G401 (cell line): Measurements from ENCODE around the gene PCDHA5. TPM values are rescaled to one million over a fixed set of nuclear protein-coding genes. Genes with fewer than 3 reads are reported as not detected.
A peak's percentile ranks its signal among the peaks of the same experiment; 100 is the strongest.

Source experiments
- DNase-seq: peaks from one replicate; pipeline ENCODE4 v3.0.0-alpha.2; 2015; ENCODE audit warnings: low spot score
- in situ Hi-C: cut with HindIII; loops from 2 replicates; pipeline ENCODE4 v1.10.0; 2016; ENCODE audit warnings: low sequenced_read_pairs, mixed read lengths
- total RNA-seq: library from RNA; depleted of rRNA; stranded (reverse); fragments of >200 nt; shearing (Covaris generic); gene quantifications from 2 replicates; pipeline ENCODE4 v1.2.3, GENCODE V29; 2014; rRNA removed

Gene PCDHA5
- total RNA-seq, 1 experiment from 2014 or later, result 0.31 TPM

DNA sequence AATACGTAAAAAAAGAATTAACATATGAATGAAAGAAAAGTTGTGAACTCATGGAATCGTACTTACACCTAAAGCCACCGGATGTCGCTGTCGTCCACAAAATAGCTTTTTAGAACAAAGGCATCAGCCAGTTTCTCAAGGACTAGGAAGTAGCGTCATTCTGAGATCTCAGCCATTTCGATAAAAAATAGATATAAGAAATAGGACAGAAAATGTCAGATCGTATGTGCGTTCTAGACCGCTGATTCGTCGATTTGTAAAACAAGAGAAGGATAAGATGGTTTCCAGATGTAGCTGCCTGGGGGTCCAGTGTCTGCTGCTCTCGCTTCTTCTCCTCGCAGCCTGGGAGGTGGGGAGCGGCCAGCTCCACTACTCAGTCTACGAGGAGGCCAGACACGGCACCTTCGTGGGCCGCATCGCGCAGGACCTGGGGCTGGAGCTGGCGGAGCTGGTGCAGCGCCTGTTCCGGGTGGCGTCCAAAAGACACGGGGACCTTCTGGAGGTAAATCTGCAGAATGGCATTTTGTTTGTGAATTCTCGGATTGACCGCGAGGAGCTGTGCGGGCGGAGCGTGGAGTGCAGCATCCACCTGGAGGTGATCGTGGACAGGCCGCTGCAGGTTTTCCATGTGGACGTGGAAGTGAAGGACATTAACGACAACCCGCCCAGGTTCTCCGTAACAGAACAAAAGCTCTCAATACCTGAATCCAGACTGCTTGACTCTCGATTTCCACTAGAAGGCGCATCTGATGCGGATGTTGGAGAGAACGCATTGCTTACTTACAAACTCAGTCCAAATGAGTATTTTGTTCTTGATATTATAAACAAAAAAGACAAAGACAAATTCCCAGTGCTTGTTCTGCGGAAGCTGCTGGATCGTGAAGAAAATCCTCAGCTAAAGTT is 34.6 kb downstream of the PCDHA5 start, which contains the start of gene PCDHA10:
Gene PCDHA10 (plus strand): TSS at position 126 of the 903 bp plus-strand sequence. CDS start 152 bp downstream, at position 278.
- in situ Hi-C loops, result no loop called here
- peak; percentile 25 for DNase-seq

GRCh38 chr5:140857177-140857986 is 36.0 kb downstream of the PCDHA5 start:
- DNase-seq, result no peak
- in situ Hi-C loops, result no loop called here

- no peak for DNase-seq
- in situ Hi-C loops, result no loop called here
Observed at GRCh38 chr5:140857987-140858240, 36.5 kb downstream of the PCDHA5 start.

- in situ Hi-C loops, result no loop called here
- no peak for DNase-seq
Observed at GRCh38 chr5:140862441-140863295, 41.3 kb downstream of the PCDHA5 start.

GRCh38 chr5:140868721-140869554 is 47.5 kb downstream of the PCDHA5 start, which contains the start of gene PCDHA11:
Gene PCDHA11, plus strand, starts transcription at chr5:140868957. Its CDS starts 147 bp downstream, at chr5:140869104.
- in situ Hi-C loops, result no loop called here
- DNase-seq, result peak; percentile 81

GRCh38 chr5:140869555-140869886 is 48.1 kb downstream of the PCDHA5 start:
- no peak for DNase-seq
- in situ Hi-C loops, result no loop called here

- in situ Hi-C loops, result no loop called here
- DNase-seq, result no peak
Observed at GRCh38 chr5:140870221-140871201, 49.1 kb downstream of the PCDHA5 start.

Other genes starting within 250 kb of the PCDHA5 start
- gene CD14, start 188.4 kb upstream of the PCDHA5 start, total RNA-seq, result not detected in 2 replicates
- 11.0 and 35.3 TPM in 2 replicates for gene TMCO6, start 182.2 kb upstream of the PCDHA5 start, total RNA-seq
- gene NDUFA2, start 174.0 kb upstream of the PCDHA5 start, total RNA-seq, result 75.7 and 84.8 TPM in 2 replicates
- gene IK, start 173.8 kb upstream of the PCDHA5 start, total RNA-seq, result 20.7 and 34.3 TPM in 2 replicates
- 19.3 and 27.2 TPM in 2 replicates for gene WDR55, start 156.7 kb upstream of the PCDHA5 start, total RNA-seq
- not detected in 2 replicates for gene DND1, start 148.0 kb upstream of the PCDHA5 start, total RNA-seq
- 76.3 and 80.6 TPM in 2 replicates for gene HARS1, start 130.2 kb upstream of the PCDHA5 start, total RNA-seq
- 20.9 and 30.0 TPM in 2 replicates for gene HARS2, start 130.2 kb upstream of the PCDHA5 start, total RNA-seq
- gene ZMAT2, start 121.2 kb upstream of the PCDHA5 start, total RNA-seq, result 34.1 and 43.1 TPM in 2 replicates
- gene PCDHA1, start 35.5 kb upstream of the PCDHA5 start, total RNA-seq, result 0.03 TPM in 1 of 2 replicates, not detected in the other
- gene PCDHA2, start 26.8 kb upstream of the PCDHA5 start, total RNA-seq, result not detected in 2 replicates
- gene PCDHA3, start 20.6 kb upstream of the PCDHA5 start, total RNA-seq, result not detected in 2 replicates
- 4.2 and 5.4 TPM in 2 replicates for gene PCDHA4, start 14.5 kb upstream of the PCDHA5 start, total RNA-seq
- not detected in 2 replicates for gene PCDHA6, start 6.3 kb downstream of the PCDHA5 start, total RNA-seq
- 0.43 TPM in 1 of 2 replicates, not detected in the other for gene PCDHA7, start 12.7 kb downstream of the PCDHA5 start, total RNA-seq
- gene PCDHA8, start 19.6 kb downstream of the PCDHA5 start, total RNA-seq, result 0.03 TPM in 1 of 2 replicates, not detected in the other
- not detected in 2 replicates for gene PCDHA9, start 26.8 kb downstream of the PCDHA5 start, total RNA-seq
- under 0.01 and 0.06 TPM in 2 replicates for gene PCDHA10, start 34.3 kb downstream of the PCDHA5 start, total RNA-seq
- 6.6 and 7.1 TPM in 2 replicates for gene PCDHA11, start 47.3 kb downstream of the PCDHA5 start, total RNA-seq
- 3.0 and 8.2 TPM in 2 replicates for gene PCDHA12, start 53.7 kb downstream of the PCDHA5 start, total RNA-seq
- gene PCDHA13, start 60.5 kb downstream of the PCDHA5 start, total RNA-seq, result 0.54 and 0.86 TPM in 2 replicates
- gene PCDHAC1, start 104.7 kb downstream of the PCDHA5 start, total RNA-seq, result 6.5 and 9.5 TPM in 2 replicates
- 7.8 and 8.0 TPM in 2 replicates for gene PCDHAC2, start 144.9 kb downstream of the PCDHA5 start, total RNA-seq
- not detected in 2 replicates for gene PCDHB1, start 229.8 kb downstream of the PCDHA5 start, total RNA-seq